Ishikawa (cell line): ENCODE results near the gene CD82.

Source experiments
- CEBPB ChIP-seq: IDR thresholded peaks from 2 replicates; pipeline ENCODE4 v1.6.1; 2012
- CREB1 ChIP-seq: IDR thresholded peaks from 2 replicates; pipeline ENCODE4 v1.6.1; 2012; ENCODE audit warnings: low read depth
- EGR1 ChIP-seq: IDR thresholded peaks from 2 replicates; pipeline ENCODE4 v1.6.1; 2012
- EP300 ChIP-seq: IDR thresholded peaks from 2 replicates; pipeline ENCODE4 v1.6.1; 2012; ENCODE audit warnings: borderline replicate concordance
- FOXM1 ChIP-seq: IDR thresholded peaks from 2 replicates; pipeline ENCODE4 v1.6.1; 2012; ENCODE audit warnings: low read depth, borderline replicate concordance
- MAX ChIP-seq: IDR thresholded peaks from 2 replicates; pipeline ENCODE4 v1.6.1; 2012
- NFIC ChIP-seq: IDR thresholded peaks from 2 replicates; pipeline ENCODE4 v1.6.1; 2012
- RAD21 ChIP-seq: IDR thresholded peaks from 2 replicates; pipeline ENCODE4 v1.6.1; 2012; ENCODE audit warnings: low read depth
- REST ChIP-seq: IDR thresholded peaks from 2 replicates; pipeline ENCODE4 v1.6.1; 2012; ENCODE audit warnings: low read depth, mild to moderate bottlenecking
- TAF1 ChIP-seq: IDR thresholded peaks from 2 replicates; pipeline ENCODE4 v1.6.1; 2012; ENCODE audit warnings: low read depth, mild to moderate bottlenecking
- TCF12 ChIP-seq: IDR thresholded peaks from 2 replicates; pipeline ENCODE4 v1.6.1; 2012; ENCODE audit warnings: low read depth
- TEAD4 ChIP-seq: IDR thresholded peaks from 2 replicates; pipeline ENCODE4 v1.6.1; 2012
- USF1 ChIP-seq: IDR thresholded peaks from 2 replicates; pipeline ENCODE4 v1.6.1; 2012
- YY1 ChIP-seq: IDR thresholded peaks from 2 replicates; pipeline ENCODE4 v1.6.1; 2012; ENCODE audit warnings: low read depth
- ZBTB7A ChIP-seq: IDR thresholded peaks from 2 replicates; pipeline ENCODE4 v1.6.1; 2012; ENCODE audit warnings: low read depth

The CD82 gene

GRCh38 chr11:44562845-44563460, 2.5 kb upstream of the CD82 start:
- TF ChIP-seq ZBTB7A: no peak
- no peak for TF ChIP-seq TEAD4
- no peak for TF ChIP-seq FOXM1
- no peak for TF ChIP-seq MAX
- no peak for TF ChIP-seq YY1

- no peak for TF ChIP-seq RAD21
- no peak for TF ChIP-seq EP300
- no peak for TF ChIP-seq CEBPB
- TF ChIP-seq EGR1: no peak
- TF ChIP-seq YY1: no peak
- TF ChIP-seq MAX: no peak
- no peak for TF ChIP-seq TCF12
- TF ChIP-seq FOXM1: no peak
- no peak for TF ChIP-seq TEAD4
- no peak for TF ChIP-seq REST
These were observed 1.8 kb upstream of the CD82 start for GRCh38 chr11:44563711-44564110.

GRCh38 chr11:44564166-44564565, 1.3 kb upstream of the CD82 start:
- TF ChIP-seq EP300 (no peak), CREB1 (no peak), CEBPB (no peak), TAF1 (no peak), ZBTB7A (no peak), USF1 (no peak), RAD21 (no peak), REST (no peak), TEAD4 (no peak), MAX (no peak), TCF12 (no peak), FOXM1 (no peak), YY1 (no peak)

- TF ChIP-seq TEAD4 (peak; percentile 86), FOXM1 (no peak), MAX (peak; percentile 55; the same call in 1 of the 2 replicates)
These were observed 723 bp upstream of the CD82 start for GRCh38 chr11:44564670-44565210.

- TF ChIP-seq NFIC: no peak
- no peak for TF ChIP-seq YY1
- no peak for TF ChIP-seq TCF12
- no peak for TF ChIP-seq REST
- no peak for TF ChIP-seq TAF1
- TF ChIP-seq CEBPB: no peak
- no peak for TF ChIP-seq FOXM1
- no peak for TF ChIP-seq RAD21
- TF ChIP-seq MAX: no peak
- TF ChIP-seq ZBTB7A: no peak
- no peak for TF ChIP-seq EP300
- TF ChIP-seq CREB1: no peak
- TF ChIP-seq EGR1: no peak
- no peak for TF ChIP-seq TEAD4
- TF ChIP-seq USF1: no peak
These were observed 788 bp downstream of the CD82 start for GRCh38 chr11:44565953-44566949.
